ENCODE results near the gene TUBA3C.

The TUBA3C gene

DNA sequence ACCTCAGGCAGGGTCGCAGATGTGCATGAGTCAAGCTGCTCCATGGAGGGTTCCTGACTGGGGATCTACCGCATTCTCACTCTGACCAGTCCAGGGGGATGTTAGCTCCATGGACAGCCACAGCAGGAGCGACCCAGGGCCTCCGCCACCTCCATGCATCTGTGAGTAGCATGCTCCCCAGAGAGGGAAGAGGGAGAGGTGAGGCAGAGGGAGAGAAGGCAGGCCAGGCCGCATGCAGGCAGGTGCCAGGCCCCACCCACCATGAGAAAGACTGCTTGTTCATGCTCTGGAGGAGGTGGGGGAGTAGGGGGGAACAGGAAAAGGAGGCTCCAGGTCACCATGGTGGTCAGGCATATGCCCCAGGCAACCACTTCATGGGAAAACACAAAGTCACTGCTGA, 20.3 kb downstream of the TUBA3C start:
- DNase-seq (ENCODE audit: low read depth in 2 of 2) = no peak

DNA sequence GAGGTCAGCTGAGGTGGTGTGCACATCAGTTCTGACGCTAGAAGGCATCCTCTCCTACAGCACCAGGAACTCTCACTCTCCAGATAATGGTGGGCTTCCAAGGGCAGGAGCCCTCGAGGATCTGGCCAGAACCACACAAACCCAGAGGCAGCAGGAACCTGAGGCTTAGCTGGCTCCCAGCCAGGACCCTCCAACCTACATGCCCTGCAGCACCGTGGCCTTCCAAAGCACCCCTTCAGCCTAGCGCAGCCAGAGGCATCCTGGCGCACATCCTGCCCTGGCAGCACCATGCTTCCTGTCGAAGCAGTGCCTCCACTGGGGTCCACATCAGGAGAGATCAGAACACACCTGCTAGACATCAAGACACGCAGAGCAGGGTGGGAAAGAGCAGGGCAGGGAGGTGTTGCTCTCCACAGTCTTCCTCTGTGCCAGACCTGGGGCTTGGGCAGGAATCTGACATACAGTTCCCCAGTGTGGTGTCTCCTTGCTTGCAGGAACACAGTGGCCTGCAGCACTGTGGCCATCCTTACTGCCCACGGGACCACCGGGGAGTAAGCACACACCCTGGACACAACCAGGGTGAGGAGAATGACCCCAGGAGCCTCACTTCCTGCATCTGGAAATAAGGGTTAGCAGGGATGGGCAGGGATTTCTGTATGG, 21.7 kb downstream of the TUBA3C start:
- DNase-seq (ENCODE audit: low read depth in 2 of 2) = no peak

DNA sequence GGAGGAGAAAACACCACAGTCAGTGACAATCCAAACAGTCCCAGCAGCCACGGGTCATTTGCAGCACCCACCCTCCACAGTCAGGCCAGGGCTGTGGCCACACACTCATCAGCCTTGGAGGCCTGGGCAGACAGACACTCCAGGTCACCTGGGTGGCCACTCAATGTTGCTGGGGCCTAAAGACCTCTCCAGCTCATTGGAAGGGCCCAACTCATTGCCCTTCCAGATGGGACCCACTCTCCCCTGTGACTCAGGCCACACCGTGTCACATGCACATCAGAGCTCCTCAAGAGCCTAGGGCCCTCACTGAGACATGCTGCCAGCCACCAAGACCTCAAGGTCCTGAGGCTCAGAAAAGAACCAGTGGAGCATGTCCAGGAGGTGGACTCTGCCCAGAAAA, 22.4 kb downstream of the TUBA3C start:
- DNase-seq (ENCODE audit: low read depth in 2 of 2) = no peak

DNA sequence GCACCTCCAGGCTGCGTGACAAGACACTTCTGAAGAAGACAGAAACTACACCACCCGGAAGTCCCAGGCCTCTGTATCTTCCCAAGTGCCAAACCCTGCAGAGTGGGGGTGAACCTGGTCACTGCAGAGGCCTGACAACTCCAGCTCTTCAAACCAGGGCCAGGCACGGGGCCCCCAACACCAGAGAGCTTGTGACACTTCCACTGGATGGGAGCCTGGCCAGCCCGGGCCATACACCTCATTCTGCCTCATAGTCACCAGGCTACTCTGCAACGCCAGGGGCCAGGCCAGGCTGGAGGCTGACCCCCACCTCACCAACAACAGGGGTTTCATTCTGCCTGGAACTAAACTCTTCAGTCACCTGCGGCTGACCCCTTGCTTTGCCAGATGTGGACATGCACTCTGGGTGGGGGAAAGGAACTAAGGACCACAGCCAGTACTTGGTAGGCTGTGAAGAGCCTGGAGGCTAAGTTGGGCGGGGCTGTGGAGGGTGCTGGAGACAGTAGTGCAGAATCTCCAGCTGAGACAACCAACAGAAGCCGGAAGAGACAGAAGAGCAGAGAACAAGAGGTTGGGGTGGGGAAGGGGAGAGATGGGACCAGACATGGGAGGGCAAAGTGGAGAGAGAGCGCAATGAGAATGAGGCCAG, 23.0 kb downstream of the TUBA3C start:
- DNase-seq (ENCODE audit: low read depth in 2 of 2) = no peak

DNA sequence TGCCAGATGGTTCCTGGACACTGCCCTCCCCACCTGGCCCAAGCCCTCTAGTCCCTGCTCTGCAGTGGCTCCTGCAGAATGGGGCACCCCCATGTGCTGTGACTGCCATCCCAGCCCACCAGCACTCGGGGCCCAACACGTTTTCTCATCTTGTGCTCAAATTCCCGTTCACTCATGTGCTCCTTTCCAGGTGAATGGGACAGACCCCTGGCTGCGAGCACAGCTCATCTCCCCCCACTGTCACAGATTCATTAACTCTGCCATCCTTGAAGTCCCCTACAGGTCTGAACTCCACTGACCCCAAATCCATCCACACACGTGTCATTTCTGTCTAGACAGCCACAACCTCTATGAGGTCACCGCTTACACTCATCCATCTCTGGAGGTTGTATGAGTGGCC, 23.6 kb downstream of the TUBA3C start:
- DNase-seq (ENCODE audit: low read depth in 2 of 2) = no peak

DNA sequence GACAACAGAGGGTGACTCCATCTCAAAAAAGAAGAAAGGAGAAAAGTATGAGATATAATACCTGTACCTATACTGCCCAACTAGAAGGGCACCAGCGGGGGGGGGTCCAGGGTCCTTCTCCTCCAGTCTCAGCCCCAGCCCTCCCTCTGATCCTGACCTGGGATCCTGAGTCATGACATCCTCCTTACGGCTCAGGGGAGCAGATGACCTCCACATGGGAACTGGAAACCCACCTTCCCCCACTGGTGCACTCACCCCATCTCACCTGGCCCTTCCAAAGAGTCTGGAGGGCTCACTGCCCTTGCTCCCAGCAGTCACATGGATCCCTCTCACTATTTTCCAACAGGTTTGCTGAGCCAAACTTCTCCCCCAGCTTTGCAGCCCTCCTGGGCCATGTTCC, 24.2 kb downstream of the TUBA3C start:
- DNase-seq (ENCODE audit: low read depth in 2 of 2) = no peak

DNA sequence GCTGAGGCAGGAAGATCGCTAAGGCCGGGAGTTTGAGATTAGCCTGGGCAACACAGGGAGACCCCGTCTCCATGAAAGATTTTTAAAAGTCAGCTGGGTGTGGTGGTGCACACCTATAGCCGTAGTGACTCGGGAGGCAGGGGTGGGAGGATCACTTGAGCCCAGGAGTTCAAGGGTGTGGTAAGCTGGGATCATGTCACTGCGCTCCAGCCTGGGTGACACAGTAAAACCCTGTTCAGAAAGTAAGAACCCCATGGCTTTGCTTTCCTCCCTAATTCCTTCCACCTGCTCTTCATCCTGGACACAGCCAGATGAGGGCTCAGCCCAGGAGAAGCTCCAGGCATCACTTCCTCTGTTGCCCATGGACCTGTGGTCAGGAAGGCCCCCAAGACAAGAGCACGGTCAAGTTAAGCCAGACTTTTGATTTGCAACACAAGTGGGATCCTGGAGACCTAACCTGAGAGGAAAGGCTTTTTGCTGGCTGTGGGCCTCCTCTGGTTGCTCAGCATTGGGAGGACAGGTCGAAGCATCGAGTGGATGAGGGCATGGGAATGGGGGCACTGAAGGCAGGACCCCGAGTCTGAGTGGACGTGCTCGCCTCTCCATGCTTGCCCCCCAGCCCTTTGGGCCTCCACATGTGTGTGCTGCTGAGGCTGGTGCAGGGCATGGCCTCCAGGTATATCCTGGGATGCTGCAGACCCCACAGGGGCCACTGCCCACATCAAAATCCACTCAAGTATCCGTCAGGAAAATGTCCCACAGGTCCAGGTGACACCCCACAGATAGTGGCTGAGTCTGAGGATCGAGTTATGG, 25.4 kb downstream of the TUBA3C start:
- no peak for DNase-seq (ENCODE audit: low read depth in 2 of 2)

DNA sequence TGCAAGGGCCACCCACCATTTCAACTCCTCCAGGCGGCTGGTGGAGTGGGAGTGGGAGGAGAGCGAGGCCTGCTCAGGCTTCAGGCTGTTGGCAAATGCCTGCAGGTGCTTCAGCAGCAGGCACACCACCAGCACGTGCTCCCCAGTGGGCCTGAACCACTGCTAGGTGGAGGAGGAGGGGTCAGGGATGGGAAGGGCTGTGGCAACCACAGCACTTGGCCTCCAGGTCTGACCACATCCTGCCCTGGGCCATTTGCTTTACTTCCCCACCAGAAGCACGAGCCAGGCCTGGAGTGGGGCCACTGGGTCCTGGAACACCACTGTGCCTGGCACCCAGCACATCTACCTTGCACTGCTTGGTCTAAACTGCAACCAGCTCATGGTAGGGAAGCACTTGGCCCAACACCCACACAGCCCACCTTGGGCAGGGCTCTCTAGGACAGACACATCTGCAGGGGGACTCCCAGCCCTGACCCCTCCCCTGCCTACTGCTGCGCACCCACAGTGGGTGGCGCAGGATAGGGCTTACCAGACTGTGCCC, 26.2 kb downstream of the TUBA3C start:
- no peak for DNase-seq (ENCODE audit: low read depth in 2 of 2)

DNA sequence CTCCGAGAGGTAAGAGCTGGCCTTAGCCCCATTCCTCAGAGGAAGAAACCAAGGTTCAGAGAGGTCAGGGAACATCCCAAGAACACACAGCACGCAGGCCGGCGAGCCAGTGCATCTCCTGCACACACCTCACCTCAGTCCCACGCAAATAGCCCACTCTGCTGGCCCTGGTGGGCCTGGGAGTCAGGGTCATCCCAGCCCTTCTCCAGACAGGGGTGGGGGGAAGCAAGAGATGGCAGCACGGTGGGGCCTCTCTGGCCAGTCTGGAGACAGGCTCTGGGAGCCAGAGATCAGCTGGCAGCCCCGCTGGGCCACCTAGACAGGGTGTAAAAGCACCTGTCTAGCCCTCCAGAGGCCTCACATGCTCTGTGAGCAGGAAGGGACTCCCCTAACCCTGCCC, 26.8 kb downstream of the TUBA3C start:
- DNase-seq (ENCODE audit: low read depth in 2 of 2) = no peak

DNA sequence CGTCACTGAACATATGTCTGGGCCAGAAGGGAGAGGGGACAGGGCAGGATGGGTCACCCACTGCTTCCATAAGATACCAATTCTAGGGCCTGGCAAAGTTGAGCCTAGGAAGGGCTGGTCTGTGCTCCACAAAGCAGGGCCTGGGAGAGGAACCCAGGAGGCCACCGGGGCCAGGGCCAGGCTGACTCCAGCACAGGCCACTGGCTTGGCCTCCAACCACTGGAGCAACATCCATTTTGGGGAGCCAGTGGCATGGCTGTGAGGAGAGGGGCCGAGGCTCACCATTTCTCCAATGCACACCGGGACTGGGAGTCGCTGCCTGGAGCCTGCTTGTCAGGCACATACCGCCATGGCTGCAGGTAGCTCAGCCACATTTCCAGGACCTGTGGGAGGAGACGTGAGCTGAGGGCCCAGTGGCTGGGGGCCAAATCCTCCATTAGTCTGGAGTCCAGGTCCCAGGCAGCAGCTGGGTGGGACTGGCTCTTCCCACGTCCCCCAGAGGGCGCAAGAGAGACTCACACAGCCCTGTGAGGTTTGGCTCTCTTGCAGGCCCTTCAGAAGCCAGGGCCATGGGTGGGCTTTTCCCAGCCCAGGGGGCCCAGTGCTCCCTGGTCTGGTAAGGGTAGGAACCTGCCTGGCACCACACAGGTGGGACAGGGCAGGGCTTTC, 27.7 kb downstream of the TUBA3C start:
- no peak for DNase-seq (ENCODE audit: low read depth in 2 of 2)

DNA sequence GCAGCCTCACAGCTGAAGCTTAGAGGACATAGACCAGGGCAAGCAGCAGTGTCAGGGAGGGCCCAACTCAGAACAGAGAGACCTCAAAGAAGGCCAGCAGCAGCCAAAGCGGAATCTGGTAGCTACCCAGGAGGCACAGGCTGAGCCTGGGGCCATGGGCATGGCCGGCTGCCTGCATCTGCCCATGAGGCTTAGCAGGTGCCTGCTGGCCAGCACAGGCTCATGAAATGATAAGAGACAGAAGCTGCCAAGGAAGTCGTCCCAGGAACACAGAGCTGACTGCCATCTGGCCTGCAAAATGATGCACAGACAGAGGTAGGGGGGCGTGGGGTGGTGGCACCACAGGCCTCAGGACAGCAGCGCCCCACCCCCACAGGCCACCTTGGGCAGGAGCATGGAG, 29.2 kb downstream of the TUBA3C start:
- DNase-seq (ENCODE audit: low read depth in 2 of 2) = no peak

DNA sequence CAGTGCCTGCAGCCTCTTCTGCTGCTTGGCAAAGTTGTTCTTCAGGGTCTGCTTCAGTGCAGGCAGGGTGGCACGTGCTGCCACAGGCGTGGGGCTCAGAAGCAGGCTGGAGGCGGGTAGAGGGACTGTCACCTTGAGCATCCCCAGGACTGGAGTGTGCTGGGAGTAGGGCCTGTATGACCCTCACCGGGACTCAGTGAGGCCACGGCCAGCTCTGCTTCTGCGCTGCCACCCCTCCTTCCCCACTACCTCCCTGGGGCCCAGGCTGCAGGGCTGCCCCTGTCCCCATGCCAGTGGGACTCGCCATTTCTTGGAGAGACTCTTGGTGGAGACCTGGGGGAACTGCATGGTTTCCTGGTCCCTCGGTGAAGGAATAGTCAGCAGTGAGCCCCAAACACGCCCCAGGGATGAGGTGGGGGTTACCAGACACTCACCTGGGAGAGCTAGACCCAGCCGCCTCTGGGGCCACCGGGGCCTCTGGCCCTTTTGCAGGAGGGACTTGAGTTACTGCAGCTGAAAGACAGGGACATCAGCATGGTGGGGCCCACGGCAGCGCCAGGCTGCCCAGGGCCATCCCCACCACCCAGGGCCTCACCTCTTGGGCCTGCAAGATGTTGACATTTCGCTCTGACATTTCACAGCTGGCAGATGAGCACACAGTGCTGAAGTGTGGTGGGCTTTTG, 29.9 kb downstream of the TUBA3C start:
- no peak for DNase-seq (ENCODE audit: low read depth in 2 of 2)

DNA sequence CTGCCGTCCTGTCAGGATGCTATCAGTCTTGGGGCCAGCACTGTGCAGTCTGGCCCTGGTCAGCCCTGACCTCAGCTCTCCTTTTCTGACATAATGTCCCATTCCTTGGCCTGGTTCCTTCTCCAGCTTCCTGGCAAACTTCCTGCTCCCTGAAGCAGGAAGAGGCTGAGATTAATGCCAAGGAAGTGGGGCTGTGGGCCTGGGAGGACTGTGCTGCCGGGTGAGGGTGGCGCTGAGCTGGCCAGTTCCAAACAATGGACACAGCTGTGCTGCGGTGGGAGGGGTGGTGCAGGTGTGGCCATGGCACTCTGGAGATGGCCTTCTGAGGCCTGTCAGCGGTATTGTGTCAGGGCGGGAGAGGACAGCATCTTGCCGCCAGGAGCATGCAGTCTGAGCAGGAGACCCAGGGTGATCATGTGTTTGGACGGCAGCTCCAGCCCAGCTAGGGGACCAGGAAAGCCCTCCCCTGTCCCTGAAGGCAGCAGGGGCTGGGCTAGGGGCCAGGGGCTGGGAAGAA, 30.9 kb downstream of the TUBA3C start:
- no peak for DNase-seq (ENCODE audit: low read depth in 2 of 2)

DNA sequence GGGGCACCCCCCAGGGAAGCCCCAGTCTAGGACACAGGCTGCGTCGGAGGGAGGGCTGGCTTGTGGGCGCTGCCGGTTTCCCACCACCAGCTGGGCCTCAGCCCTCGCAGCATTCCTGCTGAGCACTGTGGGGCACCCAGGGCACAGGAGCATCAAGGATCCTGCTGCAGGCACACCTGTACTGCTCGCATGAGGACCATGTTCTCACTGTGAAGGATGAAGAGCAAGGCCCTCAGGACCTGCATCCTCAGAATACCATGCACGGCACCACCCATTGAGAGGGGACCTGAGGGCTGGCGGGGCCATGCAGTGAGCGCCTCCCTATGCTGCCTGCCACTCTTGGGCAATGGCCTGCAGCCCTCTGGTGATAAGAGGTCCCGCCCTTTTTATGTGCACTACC, 31.4 kb downstream of the TUBA3C start:
- DNase-seq (ENCODE audit: low read depth in 2 of 2) = no peak

DNA sequence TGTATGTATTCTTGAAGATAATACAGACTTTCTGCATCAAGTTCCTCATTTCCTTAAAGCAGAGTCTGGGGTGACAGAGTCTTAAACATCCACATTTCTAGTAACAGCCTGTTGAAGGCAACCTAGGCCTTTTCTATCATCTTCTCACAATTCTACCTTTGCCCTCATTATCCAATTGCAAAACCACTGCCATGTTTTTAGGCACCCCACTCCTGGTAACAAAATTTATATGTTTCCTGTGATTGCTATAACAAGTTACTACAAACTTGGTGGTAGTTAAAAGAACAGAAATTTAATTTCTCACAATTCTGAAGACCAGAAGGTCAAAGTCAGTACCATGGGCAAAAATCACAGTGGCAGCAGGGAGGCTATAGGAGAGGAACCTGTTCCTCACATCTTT, 33.1 kb downstream of the TUBA3C start:
- DNase-seq (ENCODE audit: low read depth in 2 of 2) = no peak

All from stimulated activated CD8-positive, alpha-beta memory T cell treated with anti-CD3 and anti-CD28 coated beads, Interleukin-15, amount 100 ng/mL, for 4 hours (primary cell).